Neutrophil (primary cell): ENCODE data around the gene AGT.

Experiments used
- H3K27ac ChIP-seq: fragments of 200-600 bp; sonication (generic); 2 replicates; pipeline ENCODE4 v1.5.1; 2016; ENCODE audit warnings: mild to moderate bottlenecking, moderate library complexity
- H3K27me3 ChIP-seq: fragments of 200-600 bp; sonication (generic); 2 replicates; pipeline ENCODE4 v1.6.0; 2016; ENCODE audit warnings: mild to moderate bottlenecking
- H3K36me3 ChIP-seq: fragments of 200-600 bp; sonication (generic); 2 replicates; pipeline ENCODE4 v1.5.1; 2017
- H3K4me1 ChIP-seq, 2 experiments: fragments of 200-600 bp in 1 of 2; sonication (generic) in 1 of 2; 1 replicate in 1 of 2; 2 replicates in 1 of 2; pipeline versions ENCODE4 v1.5.1 to v1.6.1; 2013 to 2016; ENCODE audit warnings: low read depth in 1 of 2, low read length in 1 of 2, mild to moderate bottlenecking in 1 of 2, moderate library complexity in 1 of 2; ENCODE audit not compliant: control insufficient read depth in 1 of 2, insufficient read depth in 1 of 2
- H3K4me3 ChIP-seq, 2 experiments: fragments of 200-600 bp in 1 of 2; sonication (generic) in 1 of 2; 1 replicate in 1 of 2; 2 replicates in 1 of 2; pipeline ENCODE4 v1.5.1; 2013 to 2016; ENCODE audit warnings: low read depth in 1 of 2, low read length in 1 of 2, mild to moderate bottlenecking in 1 of 2, moderate library complexity in 1 of 2
- H3K9me3 ChIP-seq: fragments of 200-600 bp; sonication (generic); 2 replicates; pipeline ENCODE4 v1.5.1; 2016
- CTCF ChIP-seq: fragments of 200-600 bp; sonication (generic); IDR thresholded peaks from 2 replicates; pipeline ENCODE4 v1.5.1; 2016; ENCODE audit warnings: antibody characterized with exemption

AGT gene

GRCh38 chr1:230690101-230690500 is 23.8 kb downstream of the AGT start:
- Histone ChIP-seq H3K4me3 (no peak overlapping the region), H3K9me3 (no peaks in the 10 kb centered on the region), H3K4me1 (no peaks in the 10 kb centered on the region), H3K27me3 (no peaks in the 10 kb centered on the region), H3K36me3 (peaks cover 90% of the 10 kb centered on the region), H3K27ac (no peak overlapping the region)
- TF ChIP-seq CTCF: no peak

GRCh38 chr1:230686747-230687146 is 27.2 kb downstream of the AGT start:
- no peak for TF ChIP-seq CTCF
- Histone ChIP-seq H3K36me3 (peaks cover 94% of the 10 kb centered on the region), H3K9me3 (no peaks in the 10 kb centered on the region), H3K27me3 (no peaks in the 10 kb centered on the region), H3K4me3 (no peak overlapping the region), H3K27ac (no peak overlapping the region), H3K4me1 (no peaks in the 10 kb centered on the region)

- no peak for TF ChIP-seq CTCF
- no peaks in the 10 kb centered on the region for H3K4me1 ChIP-seq
- no peak overlapping the region for H3K27ac ChIP-seq
- no peak overlapping the region for H3K4me3 ChIP-seq
- H3K36me3 ChIP-seq: peaks cover 89% of the 10 kb centered on the region
- H3K27me3 ChIP-seq: no peaks in the 10 kb centered on the region
- H3K9me3 ChIP-seq: no peaks in the 10 kb centered on the region
These were observed 28.9 kb downstream of the AGT start for GRCh38 chr1:230684998-230685397.

GRCh38 chr1:230684146-230684545 is 29.8 kb downstream of the AGT start:
- H3K4me1 ChIP-seq: no peaks in the 10 kb centered on the region
- no peak overlapping the region for H3K4me3 ChIP-seq
- TF ChIP-seq CTCF: no peak
- H3K27ac ChIP-seq: no peak overlapping the region
- peaks cover 89% of the 10 kb centered on the region for H3K36me3 ChIP-seq
- no peaks in the 10 kb centered on the region for H3K9me3 ChIP-seq
- no peaks in the 10 kb centered on the region for H3K27me3 ChIP-seq

- no peaks in the 10 kb centered on the region for H3K9me3 ChIP-seq
- H3K4me1 ChIP-seq: no peaks in the 10 kb centered on the region
- peaks cover 86% of the 10 kb centered on the region for H3K36me3 ChIP-seq
- no peaks in the 10 kb centered on the region for H3K27me3 ChIP-seq
- H3K4me3 ChIP-seq: no peak overlapping the region
- TF ChIP-seq CTCF: no peak
- H3K27ac ChIP-seq: no peak overlapping the region
These were observed 30.9 kb downstream of the AGT start for GRCh38 chr1:230682882-230683610.
